ENCODE results near the gene UNCX.

DNA sequence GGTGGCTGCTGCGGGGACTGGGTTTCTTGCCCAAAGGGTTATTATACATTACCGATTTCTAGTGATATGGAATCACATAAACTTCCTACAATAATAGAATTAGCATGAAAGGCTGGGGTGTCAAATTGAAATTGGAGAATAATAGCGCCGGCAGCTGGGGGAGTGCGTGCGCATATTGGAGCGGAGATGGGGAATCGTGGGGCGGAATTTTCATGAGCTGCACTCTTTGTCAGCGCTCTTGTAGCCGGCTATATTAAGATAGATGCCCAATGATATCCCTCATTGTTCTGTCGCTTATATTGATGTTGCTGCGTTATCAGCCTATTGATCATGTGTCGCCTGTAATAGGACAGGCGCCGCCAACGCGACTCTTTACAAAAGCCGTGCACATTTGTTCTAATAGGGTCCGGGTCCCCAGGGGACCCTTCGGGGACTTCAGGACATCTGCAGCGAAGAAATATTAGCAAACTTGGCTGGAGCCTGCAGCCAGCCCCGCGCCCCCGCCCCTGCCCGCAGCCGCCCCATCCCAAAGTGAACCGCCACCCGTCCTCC, 5.1 kb downstream of the UNCX start:
- TF ChIP-seq CTCF (conservative IDR thresholded peaks at IDR 0.05; ENCODE audit: low read length) (no peak), EZH2phosphoT487 (IDR thresholded peaks at IDR 0.05; ENCODE audit: borderline replicate concordance) (no peak)
